Measurements from ENCODE around the gene KRTAP29-1.
"Not testable (repeated sequence)": the region's sequence is repeated elsewhere in the genome, so short reads cannot be mapped to it uniquely, and the experiment has no call there.

Gene KRTAP29-1, protein sequence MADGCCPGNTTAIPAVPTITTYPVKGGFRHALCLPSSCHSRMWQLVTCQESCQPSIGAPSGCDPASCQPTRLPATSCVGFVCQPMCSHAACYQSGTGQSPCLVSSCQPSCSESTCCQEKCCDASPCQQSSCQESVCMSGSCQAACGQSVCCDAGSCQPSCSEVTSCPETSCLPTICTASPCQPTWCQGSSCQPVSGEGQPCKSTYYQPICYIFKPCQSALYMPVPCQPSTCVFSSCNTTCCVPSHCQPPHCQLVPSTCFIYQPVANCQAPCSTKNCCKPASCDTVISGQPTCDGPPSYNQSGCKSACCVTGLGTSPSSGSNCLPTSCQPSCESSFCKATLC

DNA sequence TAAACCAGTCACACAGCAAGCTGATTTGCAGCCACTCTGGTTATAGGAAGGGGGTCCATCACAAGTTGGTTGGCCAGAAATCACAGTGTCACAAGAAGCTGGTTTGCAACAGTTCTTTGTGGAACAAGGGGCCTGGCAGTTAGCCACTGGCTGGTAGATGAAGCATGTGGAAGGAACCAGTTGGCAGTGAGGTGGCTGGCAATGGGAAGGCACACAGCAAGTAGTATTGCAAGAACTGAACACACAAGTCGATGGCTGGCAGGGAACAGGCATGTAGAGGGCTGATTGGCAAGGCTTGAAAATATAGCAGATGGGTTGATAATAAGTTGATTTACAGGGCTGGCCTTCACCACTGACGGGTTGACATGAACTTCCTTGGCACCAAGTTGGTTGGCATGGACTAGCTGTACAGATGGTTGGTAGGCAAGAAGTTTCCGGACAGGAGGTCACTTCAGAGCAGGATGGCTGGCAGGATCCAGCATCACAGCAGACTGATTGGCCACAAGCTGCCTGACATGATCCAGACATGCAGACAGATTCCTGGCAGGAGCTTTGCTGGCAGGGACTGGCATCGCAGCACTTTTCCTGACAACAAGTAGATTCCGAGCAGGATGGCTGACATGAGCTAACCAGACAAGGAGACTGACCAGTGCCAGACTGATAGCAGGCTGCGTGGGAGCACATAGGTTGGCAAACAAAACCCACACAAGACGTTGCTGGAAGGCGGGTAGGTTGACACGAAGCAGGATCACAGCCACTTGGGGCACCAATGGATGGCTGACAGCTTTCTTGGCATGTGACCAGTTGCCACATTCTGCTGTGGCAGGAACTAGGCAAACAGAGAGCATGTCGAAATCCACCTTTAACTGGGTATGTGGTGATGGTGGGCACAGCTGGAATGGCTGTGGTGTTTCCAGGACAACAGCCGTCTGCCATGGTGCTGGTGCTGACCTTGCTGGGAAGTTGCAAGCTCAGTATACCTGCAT, at the start of gene KRTAP29-1:
Gene KRTAP29-1 (minus strand): TSS at position 936 of the 986 bp plus-strand sequence. CDS start 0 bp downstream, at position 936.
- no peak for DNase-seq

DNA sequence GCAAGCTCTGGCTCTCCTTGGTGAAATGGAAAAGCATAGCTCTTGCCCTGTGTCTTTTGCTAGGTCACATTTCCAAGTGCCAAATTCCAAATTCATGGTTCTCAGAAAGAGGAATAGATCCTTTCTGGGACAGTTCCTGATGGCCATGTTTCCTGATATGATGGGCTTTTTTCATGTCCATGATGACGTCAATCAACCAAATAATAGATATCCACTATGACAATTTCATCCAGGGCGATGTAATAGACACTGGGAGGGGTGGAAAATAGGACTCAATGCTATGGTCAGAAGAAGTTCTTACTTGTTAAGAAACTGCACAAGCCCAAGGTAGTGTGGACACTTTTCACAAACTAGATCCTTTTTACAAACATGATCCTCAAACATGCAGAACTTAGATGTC, 48.5 kb upstream of the KRTAP29-1 start:
- no peak for DNase-seq

DNA sequence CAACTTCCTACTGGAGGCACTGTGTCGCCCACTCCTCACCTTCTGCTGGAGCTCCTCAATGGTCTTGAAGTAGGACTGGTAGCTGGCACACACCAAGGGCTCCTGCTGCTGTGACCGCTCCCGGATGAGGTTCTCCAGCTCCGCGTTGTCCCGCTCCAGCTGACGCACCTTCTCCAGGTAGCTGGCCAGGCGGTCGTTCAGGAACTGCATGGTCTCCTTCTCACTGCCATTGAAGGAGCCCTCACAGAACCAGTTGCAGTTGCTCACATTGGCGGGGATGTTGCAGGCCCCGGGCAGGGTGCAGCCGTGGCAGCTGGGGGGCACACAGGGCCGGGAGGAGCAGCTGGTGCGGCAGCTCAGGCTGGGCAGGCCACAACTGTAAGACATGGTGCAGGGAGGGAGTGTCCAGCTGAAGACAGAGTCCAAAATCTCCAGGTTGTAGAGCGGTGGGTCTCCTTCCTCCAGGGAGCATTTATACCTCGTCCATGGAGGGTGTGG, 47.8 kb upstream of the KRTAP29-1 start, which contains the start of gene KRT33A:
Gene KRT33A (minus strand): TSS at position 448 of the 498 bp plus-strand sequence. CDS start 61 bp downstream, at position 387.
- DNase-seq, result not testable (repeated sequence)

DNA sequence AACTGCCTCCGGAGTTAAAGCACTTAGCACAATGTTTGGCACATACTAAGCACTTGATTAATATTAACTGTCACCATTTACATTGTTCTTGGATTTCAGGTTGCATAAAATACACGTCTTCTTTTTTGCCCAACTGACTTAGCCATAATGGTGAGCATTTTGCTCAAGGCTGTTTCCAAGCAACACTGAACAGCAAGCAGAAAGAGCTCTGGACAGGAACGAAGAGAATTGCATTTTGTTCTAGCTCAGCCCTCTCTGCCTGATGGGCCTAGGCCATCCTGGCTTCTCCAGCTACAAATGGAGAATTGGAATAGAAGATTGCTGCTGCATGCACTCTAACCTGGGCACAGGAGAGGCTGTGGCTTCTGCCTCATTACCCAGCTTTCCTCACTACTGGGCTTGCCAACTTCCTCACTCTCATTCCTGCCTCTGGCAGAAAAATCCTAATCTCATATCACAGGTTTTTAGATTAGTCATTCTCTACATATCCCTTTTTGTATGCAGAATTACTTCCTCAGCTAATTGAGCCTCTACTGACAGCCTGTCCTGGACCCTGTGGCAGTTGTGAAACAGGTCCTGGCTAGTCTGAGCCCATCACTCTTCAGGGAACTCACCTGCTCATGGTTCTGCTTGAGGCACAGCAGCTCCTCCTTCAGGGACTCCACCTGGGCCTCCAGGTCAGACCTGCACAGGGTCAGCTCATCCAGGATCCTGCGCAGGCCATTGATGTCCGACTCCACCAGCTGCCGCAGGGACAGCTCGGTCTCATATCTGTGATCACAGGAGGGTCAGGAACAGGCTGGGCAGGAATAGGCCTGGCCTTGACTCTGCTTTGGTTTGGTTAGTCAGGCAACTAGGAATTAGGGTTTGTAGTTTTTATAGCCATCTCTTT, 45.5 kb upstream of the KRTAP29-1 start:
- no peak for DNase-seq

DNA sequence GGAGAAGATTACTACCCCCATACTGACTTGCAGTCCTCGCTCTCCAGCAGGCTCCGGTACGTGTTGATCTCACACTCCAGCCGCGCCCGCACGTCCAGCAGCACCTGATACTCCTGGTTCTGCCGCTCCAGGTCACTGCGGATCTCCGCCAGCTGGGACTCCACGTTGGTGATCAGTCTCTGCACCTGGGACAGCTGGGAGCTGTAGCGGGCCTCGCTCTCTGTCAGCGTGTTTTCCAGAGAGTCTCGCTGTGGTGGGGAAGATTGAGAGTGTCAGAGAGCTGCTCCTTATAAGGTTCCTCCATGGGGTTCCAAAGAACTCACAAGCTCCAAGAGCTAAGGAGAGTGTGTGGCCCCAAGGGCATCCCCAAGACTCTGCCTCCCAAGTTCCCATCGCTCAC, 43.8 kb upstream of the KRTAP29-1 start:
- DNase-seq, result not testable (repeated sequence)

DNA sequence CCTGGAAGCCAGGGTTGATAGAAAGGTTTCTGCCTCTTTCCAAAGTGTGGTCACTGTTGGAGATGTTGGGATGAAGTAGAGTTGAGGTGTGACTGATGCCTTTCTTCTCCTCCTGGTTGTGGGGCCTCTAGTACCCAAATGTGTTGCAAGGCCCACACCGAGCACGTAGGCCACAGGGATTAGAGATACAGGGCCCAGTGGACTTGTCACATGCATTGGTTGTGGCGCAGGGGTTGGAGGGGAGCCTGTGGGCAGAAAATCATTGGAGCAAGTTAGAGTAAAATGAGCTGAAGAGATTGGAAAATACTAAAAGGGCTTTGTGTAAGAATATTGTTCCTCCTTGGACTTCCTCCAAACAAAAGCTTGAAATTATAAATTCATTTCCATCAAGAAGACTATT, 43.3 kb upstream of the KRTAP29-1 start:
- DNase-seq, result no peak

DNA sequence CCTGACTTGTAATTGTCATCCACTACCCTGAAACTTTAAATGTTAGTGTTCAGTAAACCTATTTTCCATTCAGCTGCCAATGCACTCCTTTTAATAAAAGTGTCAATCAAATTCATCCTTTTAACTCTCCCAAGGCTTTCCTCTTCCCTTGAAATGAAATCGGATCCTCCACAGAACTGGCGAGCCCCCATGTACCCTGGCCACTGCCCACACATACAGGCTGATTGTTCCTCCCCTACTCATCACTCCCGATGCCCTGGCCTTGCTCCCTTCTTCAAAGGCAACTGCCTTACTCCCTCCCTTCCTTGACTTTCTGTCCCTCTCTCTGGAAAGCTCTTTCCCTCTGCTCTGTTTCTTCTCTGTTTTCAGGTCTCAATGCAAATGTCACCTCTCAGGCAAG, 40.4 kb upstream of the KRTAP29-1 start:
- no peak for DNase-seq

DNA sequence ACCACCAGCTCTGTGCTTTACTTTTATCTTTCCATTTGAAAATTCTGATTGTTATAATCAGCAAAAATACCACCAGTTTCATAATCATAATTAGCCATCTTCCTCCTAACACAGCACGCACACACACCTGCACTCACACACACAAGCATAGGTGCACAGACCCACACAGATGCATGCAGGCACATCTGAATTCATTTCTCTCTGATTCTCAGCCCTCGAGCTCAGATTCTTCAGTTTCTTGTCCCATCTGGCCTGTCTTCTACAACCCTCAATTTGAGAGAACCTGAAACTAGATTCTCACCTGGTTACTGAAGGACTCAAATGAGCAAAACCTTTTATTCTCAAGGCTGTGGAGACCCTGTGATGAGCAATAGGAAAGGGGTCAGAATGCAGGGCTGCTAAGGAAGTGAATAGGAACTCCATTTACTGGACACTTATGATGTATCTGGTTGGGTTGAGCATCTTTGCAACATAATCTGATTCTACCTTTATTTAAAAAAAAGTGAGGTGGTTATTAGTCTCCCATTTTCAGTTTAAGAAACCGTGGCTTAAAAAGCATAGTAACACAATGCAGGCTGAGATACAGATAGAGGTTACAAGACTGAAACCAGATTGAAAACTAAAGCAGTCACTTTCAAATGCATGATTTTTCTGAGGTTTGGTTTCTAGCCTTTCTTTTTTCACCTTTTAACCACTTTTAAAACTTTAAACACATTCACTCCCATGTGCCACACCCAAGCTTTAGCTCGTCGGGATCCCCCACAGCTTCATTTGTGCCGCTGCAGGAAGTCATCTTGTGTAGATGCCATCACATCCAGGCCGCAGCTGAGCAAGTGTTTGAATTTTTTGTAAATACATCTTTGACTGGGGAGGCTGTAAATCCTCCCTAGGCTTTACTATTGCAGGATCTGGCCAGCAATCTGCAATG, 38.5 kb upstream of the KRTAP29-1 start:
- DNase-seq, result peak; percentile 54

DNA sequence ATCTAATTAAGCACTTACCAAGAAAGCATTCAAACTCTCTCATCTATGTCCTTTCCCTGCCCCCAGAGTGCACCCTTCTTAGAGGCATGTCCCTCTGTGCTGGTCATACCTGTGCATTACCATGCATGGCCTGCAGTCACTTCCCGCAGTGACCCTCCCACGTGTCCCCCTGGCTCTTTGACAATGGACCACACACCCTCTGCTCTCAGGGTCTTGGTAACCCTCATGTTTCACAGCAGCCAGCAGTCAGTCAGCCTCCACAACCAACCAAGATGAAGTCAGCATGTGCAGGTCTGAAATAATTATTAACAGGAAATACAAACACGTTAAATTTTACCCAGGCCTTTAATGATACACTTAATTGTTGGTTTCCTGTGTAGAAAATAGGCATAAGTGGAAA, 37.8 kb upstream of the KRTAP29-1 start:
- DNase-seq, result no peak

DNA sequence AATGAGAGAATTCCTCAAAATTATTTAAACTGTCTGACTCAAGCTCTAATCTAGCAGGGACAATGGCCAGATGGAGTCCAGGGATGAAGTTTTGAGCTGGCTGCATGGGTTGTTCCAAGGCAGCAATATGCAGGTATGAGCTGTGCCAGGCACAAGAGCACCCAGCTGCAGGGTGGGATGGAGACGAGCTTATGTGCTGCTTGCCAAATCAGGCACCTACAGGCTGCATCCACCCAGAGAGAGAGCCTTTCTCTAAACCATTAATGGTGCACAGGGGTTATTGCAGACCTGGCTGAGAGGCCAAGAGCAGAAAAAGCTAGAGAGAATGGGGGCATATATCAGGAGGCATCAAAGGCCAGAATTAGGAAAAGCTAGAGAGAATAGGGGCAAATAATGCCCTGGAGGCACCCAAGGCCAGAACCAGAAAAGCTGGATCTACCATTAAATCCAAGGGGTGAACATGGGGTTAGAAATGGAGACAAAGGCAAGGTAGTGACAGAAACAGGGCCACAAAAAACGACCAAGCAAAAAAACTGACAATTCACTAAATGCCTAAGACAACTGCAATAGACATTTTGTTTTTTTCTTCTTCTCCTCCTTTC, 37.0 kb upstream of the KRTAP29-1 start:
- no peak for DNase-seq

DNA sequence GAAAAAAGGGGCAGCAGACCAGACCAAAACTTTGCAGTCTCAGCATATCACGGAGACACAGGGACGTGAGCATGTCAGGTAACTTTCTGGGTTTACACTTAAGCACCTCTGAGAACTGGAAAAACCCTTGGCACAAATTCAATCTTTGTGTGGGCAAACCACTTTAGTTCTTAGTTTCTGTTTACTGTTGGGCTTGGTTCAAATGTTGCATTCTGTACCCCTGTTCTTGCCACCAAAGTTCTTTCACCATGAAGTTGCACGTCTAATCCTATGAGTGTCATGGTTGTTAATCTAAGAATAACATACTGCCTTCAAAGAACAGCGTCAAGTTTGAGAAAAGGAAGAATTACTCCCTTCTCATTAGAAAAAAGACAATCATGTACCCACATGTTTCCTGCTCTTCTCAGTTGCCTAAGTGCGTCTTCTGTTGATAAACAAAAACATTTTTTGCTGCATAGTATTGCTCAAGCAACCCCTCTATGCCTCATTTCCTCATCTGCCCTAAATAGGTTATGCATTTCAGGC, 36.4 kb upstream of the KRTAP29-1 start:
- DNase-seq, result peak; percentile 41

DNA sequence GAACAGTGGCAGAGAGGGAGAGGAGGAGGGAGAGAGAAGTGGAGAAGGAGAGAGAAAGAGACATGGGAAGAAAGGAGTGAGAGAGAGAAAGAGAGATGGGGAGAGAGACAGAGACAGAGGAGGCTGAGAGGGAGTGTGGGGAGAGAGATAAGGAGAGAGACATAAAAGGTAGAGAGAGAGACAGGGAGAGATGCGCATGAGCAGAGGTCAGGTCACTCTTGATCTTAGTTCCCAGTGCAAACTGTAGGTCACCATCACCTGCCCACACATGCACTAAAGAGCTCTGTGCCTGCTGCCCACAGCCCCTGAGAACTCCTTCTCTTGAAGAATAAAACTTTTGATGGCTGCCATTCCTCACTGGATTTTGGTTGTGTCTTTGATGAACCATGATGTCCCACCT, 33.1 kb upstream of the KRTAP29-1 start:
- no peak for DNase-seq

DNA sequence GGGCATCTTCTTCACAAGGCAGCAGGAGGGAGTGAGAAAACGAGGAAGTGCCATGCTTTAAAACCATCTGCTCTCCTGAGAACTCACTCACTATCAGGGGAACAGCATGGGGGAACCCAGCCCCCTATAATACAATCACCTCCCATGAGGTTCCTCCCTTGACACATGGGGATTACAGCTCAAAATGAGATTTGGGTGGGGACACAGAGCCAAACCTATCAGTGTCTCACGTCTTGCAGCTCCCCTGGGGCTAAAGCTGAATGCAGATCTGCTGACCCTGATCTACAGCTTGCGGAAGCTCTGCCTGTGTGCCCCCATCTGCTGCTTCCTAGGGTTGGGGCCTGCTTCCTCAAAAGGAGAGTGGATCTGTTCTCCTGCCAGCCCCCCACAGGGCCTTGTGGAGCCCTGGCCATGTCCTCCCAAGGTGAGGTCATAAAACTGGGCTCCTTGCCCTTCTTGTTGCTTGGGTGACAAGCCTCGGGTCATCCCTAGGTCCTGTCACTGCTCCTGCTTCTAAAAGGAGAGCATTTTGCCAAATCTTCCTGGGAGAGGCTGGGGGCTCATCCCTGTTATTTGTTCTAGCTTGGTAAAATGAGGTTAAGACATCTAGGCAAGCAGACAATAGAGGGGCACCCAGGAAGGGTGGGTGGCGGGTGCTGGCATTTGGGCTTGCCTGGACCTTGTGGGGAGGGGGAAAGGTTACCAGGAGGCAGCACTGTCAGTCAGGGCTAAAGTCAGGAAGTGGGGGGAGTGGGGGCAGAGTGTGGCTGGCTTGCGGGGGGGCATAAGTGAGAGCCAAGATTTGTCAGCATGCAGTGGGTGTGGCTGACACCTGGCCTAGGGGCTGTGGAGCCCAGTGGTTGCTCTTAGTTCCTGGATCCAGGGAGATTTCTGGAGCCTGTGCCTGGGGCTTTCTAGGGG, 32.0 kb upstream of the KRTAP29-1 start:
- DNase-seq, result no peak

DNA sequence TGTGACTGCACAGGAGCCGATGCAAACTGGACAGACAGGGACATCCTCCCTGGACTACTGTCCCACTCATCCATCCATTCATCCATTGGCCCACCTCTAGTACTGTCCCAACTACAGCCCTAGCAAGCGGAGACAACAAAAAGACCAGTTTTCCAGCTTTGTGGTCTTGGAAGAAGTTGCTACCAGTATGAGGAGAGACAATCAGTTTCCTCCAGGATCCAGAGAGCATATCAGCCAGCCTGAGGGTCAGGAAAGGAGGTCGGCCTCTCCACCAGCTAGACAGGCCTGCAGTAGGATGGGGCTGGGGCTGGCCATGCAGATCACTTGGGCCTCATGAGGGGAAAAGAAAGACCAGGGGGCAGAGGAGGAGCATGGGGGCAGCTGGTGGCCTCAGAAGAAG, 31.2 kb upstream of the KRTAP29-1 start:
- DNase-seq, result no peak

DNA sequence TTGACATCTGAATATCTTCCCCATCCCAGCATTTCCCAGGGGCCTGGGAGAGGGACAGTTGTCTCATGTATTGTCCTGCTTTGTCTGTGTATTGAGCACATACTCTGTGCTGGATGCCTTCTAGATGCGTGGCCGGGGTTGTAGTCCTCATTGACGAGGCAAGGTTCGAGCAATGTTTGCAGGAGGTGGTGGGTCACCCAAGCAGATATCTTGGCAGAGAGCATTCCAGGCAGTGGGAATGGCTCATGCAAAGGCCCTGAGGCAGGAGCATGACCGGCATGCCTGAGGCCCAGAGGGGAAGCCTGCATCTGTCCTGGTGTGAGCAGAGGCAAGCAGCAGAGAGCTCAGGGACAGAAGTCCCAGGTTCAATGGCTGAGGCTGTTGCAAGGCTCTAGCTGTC, 30.4 kb upstream of the KRTAP29-1 start:
- DNase-seq, result no peak

DNA sequence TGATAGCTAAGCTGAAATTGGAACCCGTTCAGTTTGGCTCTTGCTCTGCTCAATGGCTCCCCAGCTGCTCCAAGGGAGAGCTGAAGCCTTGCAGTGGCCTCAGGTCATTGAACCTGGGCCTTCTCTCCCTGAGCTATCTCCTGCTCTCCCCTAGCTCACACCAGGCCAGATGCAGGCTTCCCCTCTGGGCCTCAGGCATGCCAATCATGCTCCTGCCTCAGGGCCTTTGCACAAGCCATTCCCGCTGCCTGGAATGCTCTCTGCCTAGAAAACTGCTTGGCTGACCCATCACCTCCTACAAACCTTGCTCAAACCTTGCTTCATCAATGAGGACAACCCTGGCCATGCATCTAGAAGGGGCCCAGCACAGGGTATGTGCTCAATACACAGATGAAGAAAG, 29.6 kb upstream of the KRTAP29-1 start:
- no peak for DNase-seq

DNA sequence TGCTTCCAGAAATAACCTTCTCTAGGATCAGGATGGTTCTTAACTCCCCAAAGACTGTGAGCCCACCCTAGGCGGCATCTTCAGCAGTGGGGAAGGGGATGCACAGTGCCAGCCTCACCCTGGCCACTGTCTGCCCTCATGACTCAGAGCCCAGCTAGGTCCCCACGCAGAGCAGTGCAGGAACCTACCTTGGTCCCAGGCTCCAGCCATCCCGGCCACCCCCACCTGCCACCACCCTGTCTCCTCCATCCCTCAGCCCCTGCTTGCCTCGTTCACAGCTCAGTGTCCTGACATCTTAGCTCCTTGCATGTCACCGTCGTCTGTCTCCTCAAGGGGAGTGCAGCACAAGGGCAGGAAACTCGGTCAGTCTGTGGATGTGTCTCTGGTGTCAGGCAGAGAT, 29.0 kb upstream of the KRTAP29-1 start:
- no peak for DNase-seq

DNA sequence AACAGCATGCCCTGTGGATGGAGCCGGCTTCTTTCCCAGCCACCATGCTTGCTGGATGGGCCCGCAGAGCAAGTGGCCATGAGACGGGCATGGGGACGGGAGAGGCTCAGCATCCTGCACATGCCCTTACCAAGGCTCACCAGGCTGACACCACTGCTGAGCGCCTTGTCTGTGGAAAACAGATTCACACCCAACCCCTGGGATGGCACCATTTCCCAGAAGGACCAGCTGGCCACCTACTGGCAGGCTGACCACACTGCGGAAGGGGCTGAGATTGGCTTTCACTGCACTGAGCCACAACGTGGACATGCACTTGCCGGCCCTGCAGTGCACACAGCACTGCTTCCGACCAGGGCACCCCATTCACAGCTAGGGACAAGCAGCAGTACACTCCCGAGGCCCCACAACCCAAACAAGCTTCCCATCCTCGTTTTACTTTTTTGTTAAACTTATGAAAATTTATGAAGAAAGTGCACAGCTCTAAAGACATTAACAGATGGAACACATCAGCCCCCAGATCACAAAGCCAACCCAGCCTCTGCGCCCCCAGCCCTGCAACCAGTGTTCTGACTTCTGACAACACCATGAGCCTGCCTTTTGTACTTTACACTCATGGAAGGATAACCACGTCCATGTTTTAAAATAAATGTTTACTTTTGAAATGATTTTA, 26.8 kb upstream of the KRTAP29-1 start:
- no peak for DNase-seq

DNA sequence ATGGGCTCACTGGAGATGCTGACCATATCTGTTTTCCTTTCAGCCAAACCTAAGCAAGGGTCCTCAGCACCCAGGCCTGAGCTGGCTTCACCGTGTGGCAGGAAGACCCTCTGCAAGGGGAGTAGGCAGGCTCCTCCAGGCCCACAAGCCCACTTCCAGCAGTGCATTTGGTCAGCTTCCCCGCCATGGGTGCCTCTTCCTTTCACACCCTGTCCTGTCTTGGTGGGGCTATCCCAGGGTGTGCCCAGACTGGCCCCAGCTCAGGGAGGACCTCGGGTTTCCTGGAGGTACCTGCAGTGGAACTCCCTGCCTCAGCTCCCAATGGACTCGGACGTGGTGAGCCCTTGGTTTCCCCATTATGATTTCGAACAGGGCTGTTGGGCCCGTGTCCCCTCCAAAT, 25.6 kb upstream of the KRTAP29-1 start:
- DNase-seq, result no peak

Data from activated naive CD4-positive, alpha-beta T cell treated with Interleukin-2 at 50 U/mL for 16 hours (primary cell).